K562 (cell line): ENCODE measurements around the gene IGDCC3. TPM values are rescaled to one million over a fixed set of nuclear protein-coding genes. Genes with fewer than 3 reads are reported as not detected.

Source experiments
- ATAC-seq: fragments of 200-7000 bp; cut with Tn5 transposase; 3 replicates; pipeline ENCODE4 v1.9.1; 2020; ENCODE audit warnings: moderate library complexity
- BruUV-seq: library from RNA; stranded (reverse); fragments of 400-500 nt; replicated peaks from 2 replicates; lab custom pipeline; 2021; lab: Mats Ljungman, UMichigan
- CTCF ChIA-PET: fragments of 300-600 bp; formaldehyde crosslinking; extraction: SDS; loops from one replicate; lab custom pipeline; 2021; ENCODE audit warnings: low intra/inter-chr PET ratio; lab: Yijun Ruan, JAX
- POLR2A ChIA-PET: fragments of 300-600, 350-650 bp; sonication (Branson Sonifier 250); formaldehyde crosslinking; extraction: SDS; loops from one replicate; lab custom pipeline; 2021; ENCODE audit warnings: antibody characterized with exemption, inconsistent platforms; lab: Yijun Ruan, JAX
- DNase-seq, 4 experiments: peaks; one replicate each; pipeline versions ENCODE4 v3.0.0 to v3.0.0-alpha.2; 2011 to 2018; ENCODE audit warnings: low spot score in 3 of 4, mixed read lengths in 3 of 4; ENCODE audit errors: extremely low read depth in 1 of 4
- FAIRE-seq: peaks from 2 replicates; lab custom pipeline; 2011; peaks lifted over from hg19 to GRCh38; lab: Jason Lieb, UNC
- H2AFZ ChIP-seq: 2 replicates; pipeline ENCODE4 v1.6.0; 2011; ENCODE audit warnings: low read depth, low read length, control low read depth, inconsistent platforms
- H3K27ac ChIP-seq: fragments of 200-600 bp; 3 replicates; pipeline ENCODE4 v1.8.0; 2011; ENCODE audit warnings: low read depth, mild to moderate bottlenecking, control low read depth, inconsistent platforms, low read length, moderate library complexity, mixed read lengths; ENCODE audit errors: extremely low read depth
- H3K27me3 ChIP-seq, 2 experiments: fragments of 300-600 bp in 1 of 2; 2 replicates in 1 of 2; 3 replicates in 1 of 2; pipeline versions ENCODE4 v1.6.0 to v1.8.0; 2011; ENCODE audit warnings: inconsistent platforms in 2 of 2, low read length in 2 of 2, mild to moderate bottlenecking in 1 of 2, mixed read lengths in 1 of 2, moderate library complexity in 1 of 2; ENCODE audit not compliant: control insufficient read depth in 2 of 2, insufficient read depth in 2 of 2
- H3K36me3 ChIP-seq: fragments of 300-600 bp; 3 replicates; pipeline ENCODE4 v1.8.0; 2011; ENCODE audit warnings: mild to moderate bottlenecking, low read length, inconsistent platforms; ENCODE audit not compliant: control insufficient read depth, insufficient read depth
- H3K4me1 ChIP-seq, 2 experiments: fragments of 200-600 bp in 1 of 2; replicated peaks in 1 of 2; 2 replicates in 1 of 2; 3 replicates in 1 of 2; pipeline versions ENCODE4 v1.5.1 to v1.8.0; 2011; ENCODE audit warnings: inconsistent platforms in 2 of 2, low read length in 2 of 2, mild to moderate bottlenecking in 1 of 2, mixed read lengths in 1 of 2, moderate library complexity in 1 of 2; ENCODE audit not compliant: control insufficient read depth in 2 of 2, insufficient read depth in 2 of 2
- H3K4me2 ChIP-seq: 2 replicates; pipeline ENCODE4 v1.6.1; 2011; ENCODE audit warnings: low read length, control low read depth, inconsistent platforms, mixed read lengths; ENCODE audit not compliant: insufficient read depth
- H3K4me3 ChIP-seq: fragments of 200-600 bp; sonication (generic), shearing (Covaris generic); 2 replicates; pipeline ENCODE4 v1.5.1; 2016; ENCODE audit warnings: control low read depth, inconsistent platforms
- H3K79me2 ChIP-seq: fragments of 200-600 bp; 3 replicates; pipeline ENCODE4 v1.8.0; 2011; ENCODE audit warnings: low read length, inconsistent platforms; ENCODE audit not compliant: control insufficient read depth, insufficient read depth
- H3K9ac ChIP-seq, 2 experiments: 2 replicates each; pipeline versions ENCODE4 v1.6.0 to v1.6.1; 2011; ENCODE audit warnings: low read depth in 2 of 2, low read length in 2 of 2, control low read depth in 1 of 2, inconsistent platforms in 1 of 2, mild to moderate bottlenecking in 1 of 2, mixed read lengths in 1 of 2; ENCODE audit not compliant: insufficient read depth in 1 of 2
- H3K9me1 ChIP-seq: one replicate; pipeline ENCODE4 v1.6.0; 2011; ENCODE audit warnings: inconsistent platforms, mild to moderate bottlenecking, low read length, moderate library complexity; ENCODE audit not compliant: control insufficient read depth, insufficient read depth
- H3K9me3 ChIP-seq: replicated peaks from 2 replicates; pipeline ENCODE4 v1.5.1; 2011; ENCODE audit warnings: low read depth, low read length, inconsistent platforms; ENCODE audit not compliant: control insufficient read depth, insufficient read depth
- H4K20me1 ChIP-seq: replicated peaks from 2 replicates; pipeline ENCODE4 v1.6.1; 2011; ENCODE audit warnings: low read length, inconsistent platforms, mixed read lengths; ENCODE audit not compliant: control insufficient read depth, insufficient read depth
- ARHGAP35 ChIP-seq: fragments of 450-650 bp; IDR thresholded peaks from 2 replicates; pipeline ENCODE4 v1.6.1; 2018; ENCODE audit not compliant: partially characterized antibody
- EP300 ChIP-seq: IDR thresholded peaks from 2 replicates; pipeline ENCODE4 v1.6.1; 2012; ENCODE audit warnings: low read length, improper control_type of control experiment
- HDAC1 ChIP-seq, 2 experiments: fragments of 450-650 bp; IDR thresholded peaks; 2 replicates each; pipeline ENCODE4 v1.6.1; 2016 to 2017; ENCODE audit warnings: inconsistent platforms in 1 of 2, mild to moderate bottlenecking in 1 of 2, moderate library complexity in 1 of 2
- HIVEP1 ChIP-seq: fragments of 250-450 bp; sonication (Bioruptor Pico); IDR thresholded peaks from 2 replicates; pipeline ENCODE4 v1.4.0; 2020; ENCODE audit warnings: mild to moderate bottlenecking
- NEUROD1 ChIP-seq: fragments of 150-350 bp; IDR thresholded peaks from 2 replicates; pipeline ENCODE4 v1.6.1; 2014; ENCODE audit warnings: borderline replicate concordance, low read length, low read depth; ENCODE audit not compliant: partially characterized antibody
- SAP30 ChIP-seq: fragments of 200-600 bp; sonication (generic); IDR thresholded peaks from 2 replicates; pipeline ENCODE4 v1.6.1; 2012; ENCODE audit warnings: borderline replicate concordance, low read depth, mild to moderate bottlenecking, moderate library complexity, low read length, control low read depth, inconsistent platforms; ENCODE audit not compliant: insufficient read depth, poor library complexity, severe bottlenecking
- TCF7 ChIP-seq: sonication (generic); IDR thresholded peaks from 2 replicates; pipeline ENCODE4 v1.6.1; 2016; ENCODE audit warnings: antibody characterized with exemption, borderline replicate concordance
- U2AF1 ChIP-seq: fragments of 200-400 bp; formaldehyde crosslinking; optimal IDR thresholded peaks from 2 replicates; pipeline ENCODE3; 2017; ENCODE audit warnings: mild to moderate bottlenecking, low read depth, low read length, moderate library complexity
- ZNF184 ChIP-seq: sonication (generic); formaldehyde crosslinking; IDR thresholded peaks from 2 replicates; pipeline ENCODE4 v1.5.0; 2020; ENCODE audit warnings: missing genetic modification reagents
- ZNF717 ChIP-seq: fragments of 250-450 bp; sonication (Bioruptor Pico); IDR thresholded peaks from 2 replicates; pipeline ENCODE4 v1.5.0; 2021
- WGBS: fragments of 100-300 bp; shearing (Covaris generic); methylation state at CpG from one replicate; pipeline ENCODE4 v1.1.6; 2016; ENCODE audit warnings: low coverage, mixed read lengths; ENCODE audit not compliant: insufficient coverage; ENCODE audit errors: missing lambda C conversion rate; 5-methylcytosine and 5-hydroxymethylcytosine counted together
- in situ Hi-C: fragments of 300-500 bp; cut with MboI; formaldehyde crosslinking; loops from 4 replicates; pipeline ENCODE4 v1.15.0; 2018; ENCODE audit warnings: inconsistent platforms, mixed read lengths
- intact Hi-C: fragments of 100-400 bp; cut with micrococcal nuclease; formaldehyde crosslinking; loops from 2 replicates; pipeline ENCODE4 v1.14.2; 2022
- polyA plus RNA-seq, 8 experiments: library from polyadenylated mRNA; depleted of rRNA in 4 of 8; stranded (reverse) in 5 of 8; unstranded in 3 of 8; fragments of >200 nt; fragmentation: Nextera tagmentation in 2 of 8; fragmentation: Illumina TruSeq in 1 of 8; extraction: Ambion mirVana in 2 of 8; extraction: Trizol in 1 of 8; gene quantifications; 2 replicates each; pipeline versions ENCODE4 v1.2.1 to v1.2.3, GENCODE V29; 2011 to 2014; ENCODE audit warnings: inconsistent platforms in 1 of 8, missing spikeins in 1 of 8
- total RNA-seq, 7 experiments: library from RNA; depleted of rRNA in 6 of 7; stranded (reverse); fragments of >200 nt in 6 of 7; fragmentation: Illumina TruSeq in 2 of 7; extraction: Trizol in 2 of 7; gene quantifications; 2 replicates each; pipeline versions ENCODE4 v1.2.1 to v1.2.3, GENCODE V29; 2011 to 2021; ENCODE audit warnings: low replicate concordance in 1 of 7
- TF ChIP-seq, protein P1 (sequence below), 2 experiments: fragments of 200-800 bp in 1 of 2; sonication (Bioruptor generic) in 1 of 2; sonication (generic) in 1 of 2; formaldehyde crosslinking in 1 of 2; IDR thresholded peaks in 1 of 2; conservative IDR thresholded peaks in 1 of 2; 2 replicates each; pipeline versions ENCODE4 v1.5.0 to v1.6.1; 2016 to 2020; ENCODE audit warnings: missing compliant biosample characterization in 1 of 2, missing genetic modification characterization in 1 of 2, missing genetic modification reagents in 1 of 2

The IGDCC3 gene
- total and polyA plus RNA-seq, 9 of the 15 experiments (the other 6 are each of a cell fraction or from before 2014, with no cell fraction given) = not detected

GRCh38 chr15:65372787-65373067, 5.1 kb downstream of the IGDCC3 start (continued):
- no peak for TF ChIP-seq NEUROD1

DNA sequence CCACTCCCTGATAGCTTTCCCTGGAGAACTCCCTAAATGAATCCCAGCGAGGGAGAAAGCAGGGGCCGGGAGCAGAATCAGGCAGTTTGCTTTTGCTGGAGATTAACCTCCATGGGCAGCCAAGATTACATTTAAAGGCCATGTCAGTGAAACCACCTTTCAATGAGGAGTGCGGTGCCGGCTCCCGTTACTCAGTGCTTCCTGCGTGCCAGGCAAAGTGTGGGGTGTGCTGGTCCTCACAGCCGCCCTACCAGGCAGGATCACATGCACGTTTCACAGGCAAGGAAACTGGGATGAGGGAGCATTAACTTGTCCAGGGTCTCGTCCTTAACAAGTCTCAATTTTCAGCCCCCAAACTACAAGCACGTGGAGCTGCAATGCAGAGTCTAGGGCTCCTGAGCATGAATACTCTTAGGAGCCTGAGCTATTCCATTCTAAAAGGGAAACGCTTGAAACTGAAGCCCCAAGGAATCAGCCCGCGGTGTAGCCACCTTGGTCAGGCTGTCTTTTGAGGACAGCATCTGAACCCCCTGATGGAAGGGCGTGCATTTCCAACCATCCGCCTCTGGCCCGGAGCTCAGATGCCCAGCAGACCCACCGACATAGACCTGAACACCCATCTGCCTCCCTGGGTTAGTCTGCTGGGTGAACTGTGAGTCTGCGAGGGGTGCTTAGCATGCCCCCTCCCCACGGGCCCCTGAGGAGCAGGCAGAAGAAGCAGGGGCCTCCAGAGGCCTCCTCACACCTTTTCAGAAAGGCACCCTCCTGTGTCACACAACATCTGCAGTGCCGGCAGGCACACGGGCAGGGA, 5.6 kb downstream of the IGDCC3 start:
- ChIA-PET CTCF (no interaction called here), POLR2A (interaction anchor here (1.2 kb wide), 1 partner anchor 11 kb away, joined by 5 read pairs; no protein-coding TSS in a partner anchor)
- no peak overlapping the region for H2AFZ ChIP-seq
- BruUV-seq = no TSS peak
- H4K20me1 ChIP-seq = peaks cover 20% of the 10 kb centered on the region
- no peak overlapping the region for H3K4me2 ChIP-seq
- peaks cover 5% of the 10 kb centered on the region for H3K9me1 ChIP-seq
- peaks cover 40 to 61% of the 10 kb centered on the region in 2 experiments for H3K27me3 ChIP-seq
- no peaks in the 10 kb centered on the region for H3K79me2 ChIP-seq
- no peak for TF ChIP-seq U2AF1
- H3K27ac ChIP-seq = no peak overlapping the region
- ATAC-seq (no peak), FAIRE-seq (no peak), DNase-seq (no peak)
- in situ Hi-C loops = no loop called here
- intact Hi-C loops = no loop called here
- H3K36me3 ChIP-seq = no peaks in the 10 kb centered on the region
- 2% methylated on average over 21 of the region's 21 CpGs for WGBS
- H3K4me3 ChIP-seq = no peak overlapping the region
- no peaks in the 10 kb centered on the region for H3K9me3 ChIP-seq
- H3K9ac ChIP-seq = peak overlapping the region in 1 of 2 experiments; percentile 21; a peak in 1 of 4 replicates
- H3K4me1 ChIP-seq = peaks cover 0 to 5% of the 10 kb centered on the region in 2 experiments; a peak in 1 of 5 replicates

DNA sequence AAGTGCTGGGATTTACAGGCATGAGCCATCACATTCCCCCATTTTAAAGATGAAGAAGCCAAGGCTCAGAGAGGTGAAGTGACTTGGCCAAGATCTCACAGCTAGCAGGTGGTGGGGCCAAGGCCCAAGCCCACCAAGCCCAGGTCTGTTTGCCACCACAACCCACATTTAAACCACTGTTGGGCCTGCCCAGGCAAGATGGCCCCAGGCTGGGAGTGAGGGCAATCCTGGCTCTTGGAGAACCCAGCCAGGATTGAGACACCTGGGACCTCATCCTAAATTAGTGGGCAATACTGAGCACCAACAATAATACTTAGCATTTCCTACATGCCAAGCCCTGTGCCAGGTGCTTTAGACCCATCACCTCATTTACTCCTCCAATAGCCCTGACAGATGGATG, 6.9 kb downstream of the IGDCC3 start:
- POLR2A ChIA-PET = interaction anchor here (0.7 to 1.2 kb wide), 2 partner anchors 12 to 14 kb away, joined by 3 to 5 read pairs; no protein-coding TSS in a partner anchor
- DNase-seq (no peak), FAIRE-seq (no peak), ATAC-seq (no peak)
- Histone ChIP-seq H3K9me3 (no peaks in the 10 kb centered on the region), H3K4me1 (no peaks in the 10 kb centered on the region; a peak in 1 of 5 replicates), H2AFZ (no peak overlapping the region), H3K9ac (no peak overlapping the region), H3K79me2 (no peaks in the 10 kb centered on the region), H3K9me1 (peaks cover 5% of the 10 kb centered on the region), H3K4me2 (no peak overlapping the region), H3K27ac (no peak overlapping the region), H3K27me3 (peaks cover 32 to 55% of the 10 kb centered on the region in 2 experiments), H3K4me3 (no peak overlapping the region), H4K20me1 (peaks cover 20% of the 10 kb centered on the region), H3K36me3 (no peaks in the 10 kb centered on the region)
- BruUV-seq = no TSS peak
- intact Hi-C loops (no loop called here), in situ Hi-C loops (no loop called here)
- CTCF ChIA-PET = no interaction called here
- TF ChIP-seq HIVEP1 (CRISPR knock-in tag) (no peak), EP300 (no peak), TCF7 (no peak), SAP30 (no peak), NEUROD1 (no peak), ARHGAP35 (no peak), ZNF717 (CRISPR knock-in tag) (no peak), ZNF184 (CRISPR knock-in tag) (no peak), HDAC1 (IDR thresholded peaks at IDR 0.05) (no peak)
- TF ChIP-seq, protein P1, sequence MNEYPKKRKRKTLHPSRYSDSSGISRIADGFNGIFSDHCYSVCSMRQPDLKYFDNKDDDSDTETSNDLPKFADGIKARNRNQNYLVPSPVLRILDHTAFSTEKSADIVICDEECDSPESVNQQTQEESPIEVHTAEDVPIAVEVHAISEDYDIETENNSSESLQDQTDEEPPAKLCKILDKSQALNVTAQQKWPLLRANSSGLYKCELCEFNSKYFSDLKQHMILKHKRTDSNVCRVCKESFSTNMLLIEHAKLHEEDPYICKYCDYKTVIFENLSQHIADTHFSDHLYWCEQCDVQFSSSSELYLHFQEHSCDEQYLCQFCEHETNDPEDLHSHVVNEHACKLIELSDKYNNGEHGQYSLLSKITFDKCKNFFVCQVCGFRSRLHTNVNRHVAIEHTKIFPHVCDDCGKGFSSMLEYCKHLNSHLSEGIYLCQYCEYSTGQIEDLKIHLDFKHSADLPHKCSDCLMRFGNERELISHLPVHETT (CRISPR knock-in tag; conservative IDR thresholded peaks at IDR 0.05 in 1 of 2, IDR thresholded peaks at IDR 0.05 in 1 of 2) = no peak
